IPS DF 19.7 (cell line): ENCODE data around the gene SLC25A2.
"Not testable (repeated sequence)": the region's sequence is repeated elsewhere in the genome, so short reads cannot be mapped to it uniquely, and the experiment has no call there.

Experiments
- DNase-seq: peaks from one replicate; pipeline ENCODE4 v3.0.0-alpha.2; 2013; ENCODE audit warnings: low read depth, low spot score

SLC25A2 gene

GRCh38 chr5:141316963-141317362 lies 13.1 kb upstream of the SLC25A2 start:
- not testable (repeated sequence) for DNase-seq

DNA sequence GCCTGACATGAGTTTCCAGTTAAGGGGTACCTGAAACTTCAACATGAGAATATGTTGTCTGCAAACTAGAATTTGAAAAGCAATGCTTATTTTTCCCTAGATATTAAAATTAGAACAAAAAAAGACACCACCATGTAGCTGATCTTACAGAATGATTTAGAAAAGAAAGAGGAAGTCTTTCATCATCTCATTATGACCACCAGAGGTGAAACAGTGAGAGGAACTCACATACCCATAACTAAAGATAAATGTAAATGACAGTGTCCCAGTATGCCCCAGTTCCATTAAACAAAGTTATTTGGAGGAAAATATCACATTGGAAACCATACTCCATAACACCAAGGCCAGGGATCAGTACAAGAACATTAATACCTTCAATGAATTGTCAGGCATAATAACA lies 9.9 kb upstream of the SLC25A2 start:
- no peak for DNase-seq

DNA sequence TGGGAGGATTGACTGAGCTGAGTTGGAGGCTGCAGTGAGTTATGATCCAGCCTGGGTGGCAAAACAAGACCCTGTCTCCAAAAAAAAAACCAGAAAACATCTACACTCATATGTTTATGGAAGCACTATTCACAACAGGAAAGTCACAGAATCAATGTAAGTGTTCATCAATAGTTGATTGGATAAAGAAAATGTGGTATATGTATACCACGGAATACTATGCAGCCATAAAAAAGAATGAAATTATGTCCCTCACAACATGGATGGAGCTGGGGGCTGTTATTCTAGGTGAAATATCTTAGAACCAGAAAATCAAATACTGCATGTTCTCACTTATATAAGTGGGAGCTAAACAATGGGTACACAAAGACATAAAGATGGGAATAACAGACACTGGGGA lies 2.8 kb upstream of the SLC25A2 start:
- no peak for DNase-seq

DNA sequence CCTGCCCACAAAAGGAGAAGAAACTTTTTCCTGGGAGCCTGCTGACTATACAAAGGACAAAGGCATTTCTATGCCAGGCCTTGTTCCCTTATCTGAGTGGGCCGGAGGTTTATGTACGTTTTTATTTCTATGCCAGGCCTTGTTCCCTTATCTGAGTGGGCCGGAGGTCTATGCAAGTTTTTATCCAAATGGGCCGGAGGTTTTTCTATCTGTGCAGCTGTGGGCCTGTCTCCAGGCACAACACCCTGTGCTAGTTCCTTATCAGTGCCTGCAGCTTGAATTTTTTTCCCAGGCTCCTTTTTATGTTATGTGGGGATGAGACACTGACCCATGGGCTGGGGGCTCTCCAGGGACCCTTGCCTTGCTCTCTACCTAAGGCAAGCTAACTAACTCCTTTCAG lies 5.5 kb downstream of the SLC25A2 start:
- DNase-seq: no peak

- DNase-seq: no peak
Observed at GRCh38 chr5:141272906-141273305, 30.9 kb downstream of the SLC25A2 start.

GRCh38 chr5:141269195-141269594 lies 34.7 kb downstream of the SLC25A2 start:
- DNase-seq: no peak

DNA sequence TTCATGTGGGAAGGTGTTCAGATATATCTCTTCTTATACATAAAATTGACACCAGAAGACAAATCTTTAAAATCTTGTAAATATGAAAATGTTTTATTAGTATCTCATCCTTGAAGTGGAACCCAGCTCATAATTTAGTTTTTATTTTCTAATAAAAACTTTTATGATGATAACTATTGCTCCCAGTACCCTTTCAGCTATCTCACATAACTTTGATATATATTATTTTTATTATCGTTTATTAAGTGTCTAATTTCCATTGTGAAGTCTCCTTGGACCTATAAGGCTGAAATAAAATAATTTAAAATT lies 42.7 kb downstream of the SLC25A2 start:
- no peak for DNase-seq

DNA sequence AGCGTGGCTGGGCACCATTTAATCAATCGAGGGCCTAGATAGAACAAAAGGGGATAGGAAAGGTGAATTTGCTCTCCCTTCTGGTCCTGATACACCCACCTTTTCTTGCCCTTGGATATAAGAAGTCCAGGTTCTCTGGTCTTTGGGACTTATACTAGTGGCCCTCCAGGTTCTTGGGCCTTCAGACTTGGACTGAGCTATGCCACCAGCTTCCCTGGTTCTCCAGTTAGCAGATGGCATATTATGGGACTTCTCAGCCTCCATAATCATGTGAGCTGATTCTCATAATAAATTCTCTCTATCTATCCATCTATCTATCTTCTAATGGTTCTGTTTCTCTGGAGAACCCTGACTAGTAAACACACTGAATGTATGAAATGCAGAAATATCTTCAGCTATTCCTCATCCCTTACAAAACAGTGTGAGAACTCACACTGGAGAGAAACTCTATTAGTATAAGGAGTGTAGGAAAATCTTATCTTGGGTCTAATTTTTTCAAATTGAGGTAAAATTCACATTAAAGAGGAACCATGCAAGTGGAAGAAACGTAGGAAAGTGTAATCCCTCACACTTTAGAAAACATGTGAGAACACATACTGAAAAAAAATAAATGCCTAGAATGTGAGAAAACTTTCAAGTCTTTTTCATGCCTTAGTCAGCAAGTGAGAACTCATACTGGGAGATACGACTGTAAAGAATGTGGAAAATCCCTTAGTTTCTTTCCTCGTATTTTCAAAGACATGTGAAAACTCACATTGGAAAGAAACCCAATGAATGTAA lies 43.2 kb downstream of the SLC25A2 start:
- no peak for DNase-seq

GRCh38 chr5:141258948-141259347 lies 44.9 kb downstream of the SLC25A2 start:
- no peak for DNase-seq

DNA sequence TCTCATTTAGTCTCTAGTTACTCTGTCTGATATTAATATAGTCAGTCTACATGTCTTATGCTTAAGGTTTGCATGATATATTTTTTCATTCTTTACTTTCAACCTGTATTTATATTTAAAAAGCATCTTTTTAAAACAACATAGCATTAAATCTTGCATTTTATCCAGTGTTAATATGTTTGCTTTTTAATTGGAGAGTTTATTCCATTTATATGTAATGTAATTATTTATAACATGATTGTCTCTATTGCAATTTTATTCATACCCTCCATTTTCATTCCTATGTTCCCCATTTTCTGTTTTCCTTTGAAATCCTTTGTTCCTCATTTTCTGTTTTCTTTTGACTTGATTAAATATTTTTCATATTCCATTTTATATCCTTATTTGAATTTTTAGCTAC lies 45.4 kb downstream of the SLC25A2 start:
- DNase-seq: no peak
